HTERT RPE-1 (cell line): ENCODE measurements around the gene PPP2R5C.

Source experiments
- in situ Hi-C: fragments of 300-500 bp; cut with MboI; formaldehyde crosslinking; loops from 4 replicates; pipeline ENCODE4 v1.14.3; 2020; ENCODE audit warnings: low sequenced_read_pairs

Gene PPP2R5C

GRCh38 chr14:101838476-101838875, 77.0 kb downstream of the PPP2R5C start:
- in situ Hi-C loops, result no loop called here

GRCh38 chr14:101839236-101839635, 77.7 kb downstream of the PPP2R5C start:
- in situ Hi-C loops, result no loop called here

- in situ Hi-C loops, result no loop called here
Measured at GRCh38 chr14:101839661-101840060, 78.2 kb downstream of the PPP2R5C start.

GRCh38 chr14:101840649-101841369, 79.3 kb downstream of the PPP2R5C start:
- in situ Hi-C loops, result no loop called here

GRCh38 chr14:101843038-101843437, 81.5 kb downstream of the PPP2R5C start:
- in situ Hi-C loops, result no loop called here

- in situ Hi-C loops, result no loop called here
Measured at GRCh38 chr14:101843665-101844064, 82.2 kb downstream of the PPP2R5C start.

- in situ Hi-C loops, result no loop called here
Measured at GRCh38 chr14:101844219-101844618, 82.7 kb downstream of the PPP2R5C start.

- in situ Hi-C loops, result no loop called here
Measured at GRCh38 chr14:101844751-101845150, 83.2 kb downstream of the PPP2R5C start.

- in situ Hi-C loops, result no loop called here
Measured at GRCh38 chr14:101845496-101845895, 84.0 kb downstream of the PPP2R5C start.

- in situ Hi-C loops, result no loop called here
Measured at GRCh38 chr14:101845896-101846295, 84.4 kb downstream of the PPP2R5C start.

GRCh38 chr14:101849125-101849524, 87.6 kb downstream of the PPP2R5C start:
- in situ Hi-C loops, result no loop called here

- in situ Hi-C loops, result no loop called here
Measured at GRCh38 chr14:101849640-101850039, 88.1 kb downstream of the PPP2R5C start.

- in situ Hi-C loops, result no loop called here
Measured at GRCh38 chr14:101851183-101851582, 89.7 kb downstream of the PPP2R5C start.

- in situ Hi-C loops, result no loop called here
Measured at GRCh38 chr14:101851736-101852405, 90.4 kb downstream of the PPP2R5C start.

- in situ Hi-C loops, result no loop called here
Measured at GRCh38 chr14:101852785-101853184, 91.3 kb downstream of the PPP2R5C start.

GRCh38 chr14:101853455-101854018, 92.0 kb downstream of the PPP2R5C start:
- in situ Hi-C loops, result no loop called here

GRCh38 chr14:101854366-101854765, 92.9 kb downstream of the PPP2R5C start:
- in situ Hi-C loops, result no loop called here

GRCh38 chr14:101855958-101856357, 94.4 kb downstream of the PPP2R5C start:
- in situ Hi-C loops, result no loop called here

- in situ Hi-C loops, result no loop called here
Measured at GRCh38 chr14:101856536-101856935, 95.0 kb downstream of the PPP2R5C start.

- in situ Hi-C loops, result no loop called here
Measured at GRCh38 chr14:101857226-101857625, 95.7 kb downstream of the PPP2R5C start.

- in situ Hi-C loops, result no loop called here
Measured at GRCh38 chr14:101858791-101859537, 97.5 kb downstream of the PPP2R5C start.

- in situ Hi-C loops, result no loop called here
Measured at GRCh38 chr14:101859538-101859902, 98.0 kb downstream of the PPP2R5C start.
